HEK293 (cell line): ENCODE results near the gene PFN3.

Source experiments
- CTCF ChIA-PET: fragments of 350-600 bp; formaldehyde crosslinking; extraction: SDS; loops from one replicate; lab custom pipeline; 2021; ENCODE audit warnings: antibody characterized with exemption; lab: Yijun Ruan, JAX
- POLR2A ChIA-PET: fragments of 300-600 bp; formaldehyde crosslinking; extraction: SDS; loops from one replicate; lab custom pipeline; 2020; ENCODE audit warnings: antibody characterized with exemption, inconsistent platforms; lab: Yijun Ruan, JAX
- H3K27ac ChIP-seq: fragments of 200-500 bp; sonication (Bioruptor generic); 2 replicates; pipeline ENCODE4 v1.5.1; 2014; ENCODE audit warnings: low read depth, low read length, control low read depth, inconsistent platforms; ENCODE audit errors: extremely low read depth
- H3K36me3 ChIP-seq, 2 experiments: fragments of 200-500 bp in 1 of 2; sonication (Bioruptor generic) in 1 of 2; 1 replicate in 1 of 2; 2 replicates in 1 of 2; pipeline ENCODE4 v1.5.1; 2014 to 2017; ENCODE audit warnings: inconsistent platforms in 2 of 2, low read length in 2 of 2; ENCODE audit not compliant: control insufficient read depth in 2 of 2, insufficient read depth in 1 of 2
- H3K4me1 ChIP-seq: fragments of 200-500 bp; sonication (Bioruptor generic); 2 replicates; pipeline ENCODE4 v1.5.1; 2014; ENCODE audit warnings: mild to moderate bottlenecking, low read length, inconsistent platforms; ENCODE audit not compliant: control insufficient read depth, insufficient read depth
- H3K4me3 ChIP-seq: 2 replicates; pipeline ENCODE4 v1.5.1; 2011; ENCODE audit warnings: low read depth, mild to moderate bottlenecking, control low read depth, low read length, moderate library complexity
- H3K9me3 ChIP-seq: fragments of 200-500 bp; sonication (Bioruptor generic); 2 replicates; pipeline ENCODE4 v1.5.1; 2014; ENCODE audit warnings: low read depth, low read length, inconsistent platforms; ENCODE audit not compliant: control insufficient read depth, insufficient read depth
- KLF1 ChIP-seq: fragments of 450-650 bp; formaldehyde crosslinking; IDR thresholded peaks from 2 replicates; pipeline ENCODE4 v1.5.1; 2016; ENCODE audit warnings: missing biosample characterization, missing genetic modification characterization
- KLF17 ChIP-seq: fragments of 450-650 bp; formaldehyde crosslinking; IDR thresholded peaks from 2 replicates; pipeline ENCODE4 v1.5.1; 2016; ENCODE audit warnings: missing biosample characterization, missing genetic modification characterization
- PRDM6 ChIP-seq: fragments of 450-650 bp; formaldehyde crosslinking; IDR thresholded peaks from 2 replicates; pipeline ENCODE4 v1.5.1; 2017; ENCODE audit warnings: missing biosample characterization, missing genetic modification characterization
- REPIN1 ChIP-seq: fragments of 450-650 bp; formaldehyde crosslinking; IDR thresholded peaks from 2 replicates; pipeline ENCODE4 v1.5.1; 2017; ENCODE audit warnings: missing biosample characterization, missing genetic modification characterization, low read depth
- REST ChIP-seq: fragments of 450-650 bp; formaldehyde crosslinking; IDR thresholded peaks from 2 replicates; pipeline ENCODE4 v1.5.1; 2016; ENCODE audit warnings: missing biosample characterization, missing genetic modification characterization
- SCRT1 ChIP-seq: fragments of 450-650 bp; formaldehyde crosslinking; IDR thresholded peaks from 2 replicates; pipeline ENCODE4 v1.5.1; 2016; ENCODE audit warnings: missing biosample characterization, missing genetic modification characterization, borderline replicate concordance
- SCRT2 ChIP-seq: fragments of 450-650 bp; formaldehyde crosslinking; IDR thresholded peaks from 2 replicates; pipeline ENCODE4 v1.5.1; 2016; ENCODE audit warnings: missing biosample characterization, missing genetic modification characterization
- SP2 ChIP-seq: fragments of 450-650 bp; formaldehyde crosslinking; IDR thresholded peaks from 2 replicates; pipeline ENCODE4 v1.5.1; 2016; ENCODE audit warnings: missing biosample characterization, missing genetic modification characterization
- ZBTB20 ChIP-seq: fragments of 450-650 bp; formaldehyde crosslinking; IDR thresholded peaks from 2 replicates; pipeline ENCODE4 v1.5.1; 2016; ENCODE audit warnings: missing biosample characterization, missing genetic modification characterization
- ZNF292 ChIP-seq: fragments of 450-650 bp; formaldehyde crosslinking; IDR thresholded peaks from 2 replicates; pipeline ENCODE4 v1.5.1; 2016; ENCODE audit warnings: low read depth, missing biosample characterization, missing genetic modification characterization, borderline replicate concordance
- ZNF362 ChIP-seq: fragments of 450-650 bp; formaldehyde crosslinking; IDR thresholded peaks from 2 replicates; pipeline ENCODE4 v1.5.1; 2016; ENCODE audit warnings: missing biosample characterization, missing genetic modification characterization
- ZNF37A ChIP-seq: fragments of 450-650 bp; IDR thresholded peaks from 2 replicates; pipeline ENCODE4 v1.5.1; 2018; ENCODE audit warnings: missing biosample characterization, missing genetic modification characterization
- ZNF501 ChIP-seq: fragments of 450-650 bp; formaldehyde crosslinking; IDR thresholded peaks from 2 replicates; pipeline ENCODE4 v1.5.1; 2016; ENCODE audit warnings: missing biosample characterization, missing genetic modification characterization
- ZNF529 ChIP-seq: fragments of 450-650 bp; formaldehyde crosslinking; IDR thresholded peaks from 2 replicates; pipeline ENCODE4 v1.5.1; 2017; ENCODE audit warnings: missing genetic modification characterization, missing biosample characterization; ENCODE audit not compliant: insufficient replicate concordance
- ZNF548 ChIP-seq: fragments of 450-650 bp; formaldehyde crosslinking; IDR thresholded peaks from 2 replicates; pipeline ENCODE4 v1.5.1; 2016; ENCODE audit warnings: missing biosample characterization, missing genetic modification characterization
- ZNF549 ChIP-seq: fragments of 450-650 bp; IDR thresholded peaks from 2 replicates; pipeline ENCODE4 v1.5.1; 2018; ENCODE audit warnings: missing biosample characterization, missing genetic modification characterization, mild to moderate bottlenecking, inconsistent platforms, moderate library complexity
- ZNF600 ChIP-seq: fragments of 450-650 bp; formaldehyde crosslinking; IDR thresholded peaks from 2 replicates; pipeline ENCODE4 v1.5.1; 2016; ENCODE audit warnings: missing biosample characterization, missing genetic modification characterization
- ZNF776 ChIP-seq: fragments of 450-650 bp; formaldehyde crosslinking; IDR thresholded peaks from 2 replicates; pipeline ENCODE4 v1.5.0; 2017; ENCODE audit warnings: missing biosample characterization, missing genetic modification characterization, borderline replicate concordance
- ZSCAN23 ChIP-seq: fragments of 450-650 bp; formaldehyde crosslinking; IDR thresholded peaks from 2 replicates; pipeline ENCODE4 v1.5.1; 2016; ENCODE audit warnings: missing biosample characterization, missing genetic modification characterization

Gene PFN3

GRCh38 chr5:177446200-177447065, 46.0 kb upstream of the PFN3 start, which contains the start of gene PRR7 (continued):
- TF ChIP-seq PRDM6 (tag by site-specific recombination) (no peak), ZNF600 (tag by site-specific recombination) (peak; percentile 89), ZNF501 (tag by site-specific recombination) (peak; percentile 57; the same call in 1 of the 2 replicates), SCRT2 (tag by site-specific recombination) (peak; percentile 49; the same call in 1 of the 2 replicates), SP2 (tag by site-specific recombination) (no peak), SCRT1 (tag by site-specific recombination) (peak; percentile 53; the same call in 1 of the 2 replicates), ZBTB20 (tag by site-specific recombination) (peak; percentile 80), KLF1 (tag by site-specific recombination) (peak; percentile 39; the same call in 1 of the 2 replicates), ZNF549 (tag by site-specific recombination) (no peak), ZNF529 (tag by site-specific recombination) (no peak), ZNF37A (no peak), ZNF292 (tag by site-specific recombination) (no peak), KLF17 (peak; percentile 64), REST (tag by site-specific recombination) (peak; percentile 28; the same call in 1 of the 2 replicates)

GRCh38 chr5:177445917-177446199, 45.4 kb upstream of the PFN3 start:
- no peak overlapping the region for H3K4me3 ChIP-seq
- H3K9me3 ChIP-seq: no peaks in the 10 kb centered on the region
- TF ChIP-seq ZNF776 (tag by site-specific recombination) (no peak), ZNF362 (tag by site-specific recombination) (peak; percentile 84; the same call in 1 of the 2 replicates), REPIN1 (tag by site-specific recombination) (no peak), ZSCAN23 (tag by site-specific recombination) (no peak), ZNF548 (tag by site-specific recombination) (no peak)
- peaks cover 0 to 18% of the 10 kb centered on the region in 2 experiments; a peak in 1 of 3 replicates for H3K36me3 ChIP-seq
- CTCF ChIA-PET: interaction anchor here (0.7 to 3.5 kb wide), 11 partner anchors 8 to 332 kb away, joined by 3 to 17 read pairs (median 5); no protein-coding TSS in a partner anchor
- POLR2A ChIA-PET: interaction anchor here (0.5 to 2.9 kb wide), 13 partner anchors 9 to 309 kb away, joined by 3 to 17 read pairs (median 4); partner anchors contain the start of gene GRK6
- no peaks in the 10 kb centered on the region for H3K4me1 ChIP-seq
- H3K27ac ChIP-seq: no peak overlapping the region; the same call in 1 of the 2 replicates
